HCT116 (cell line): ENCODE measurements around the gene CNST.

Experiments used
- CBX3 ChIP-seq: IDR thresholded peaks from 2 replicates; pipeline ENCODE4 v1.6.1; 2012; ENCODE audit warnings: low read depth
- CTCF ChIP-seq, 3 experiments: fragments of 200-600 bp in 1 of 3; sonication (generic) in 1 of 3; IDR thresholded peaks in 2 of 3; conservative IDR thresholded peaks in 1 of 3; 2 replicates each; pipeline ENCODE4 v1.5.1; 2012 to 2017; ENCODE audit warnings: low read depth in 2 of 3, low read length in 2 of 3, antibody characterized with exemption in 1 of 3, borderline replicate concordance in 1 of 3, control low read depth in 1 of 3, mild to moderate bottlenecking in 1 of 3, mixed read lengths in 1 of 3, mixed run types in 1 of 3, moderate library complexity in 1 of 3; ENCODE audit not compliant: insufficient read depth in 1 of 3
- EZH2phosphoT487 ChIP-seq: fragments of 200-600 bp; IDR thresholded peaks from 2 replicates; pipeline ENCODE4 v1.6.1; 2018; ENCODE audit warnings: antibody characterized with exemption, borderline replicate concordance
- POLR2A ChIP-seq: IDR thresholded peaks from 2 replicates; pipeline ENCODE4 v1.7.0; 2011; ENCODE audit warnings: borderline replicate concordance; ENCODE audit not compliant: insufficient read depth, insufficient read length; ENCODE audit errors: extremely low read depth
- TCF7L2 ChIP-seq: IDR thresholded peaks from 2 replicates; pipeline ENCODE4 v1.7.0; 2011; ENCODE audit warnings: borderline replicate concordance, inconsistent platforms; ENCODE audit not compliant: insufficient read depth, insufficient read length; ENCODE audit errors: extremely low read depth
- YY1 ChIP-seq: IDR thresholded peaks from 2 replicates; pipeline ENCODE4 v1.6.1; 2011; ENCODE audit warnings: low read length, low read depth, moderate library complexity, mild to moderate bottlenecking; ENCODE audit not compliant: insufficient replicate concordance; ENCODE audit errors: extremely low read depth

- no peak for TF ChIP-seq CTCF (IDR thresholded peaks at IDR 0.05 in 2 of 3, conservative IDR thresholded peaks at IDR 0.05 in 1 of 3; ENCODE audit: borderline replicate concordance in 1 of 3, insufficient read depth in 1 of 3, low read depth in 2 of 3, low read length in 2 of 3)
- TF ChIP-seq CBX3 = no peak
- no peak for TF ChIP-seq POLR2A
- no peak for TF ChIP-seq TCF7L2
- TF ChIP-seq YY1 = no peak
- no peak for TF ChIP-seq EZH2phosphoT487
Measured at GRCh38 chr1:246559310-246559709, 6.9 kb upstream of the CNST start.
